ENCODE data around the gene FRMPD4.

Gene FRMPD4

DNA sequence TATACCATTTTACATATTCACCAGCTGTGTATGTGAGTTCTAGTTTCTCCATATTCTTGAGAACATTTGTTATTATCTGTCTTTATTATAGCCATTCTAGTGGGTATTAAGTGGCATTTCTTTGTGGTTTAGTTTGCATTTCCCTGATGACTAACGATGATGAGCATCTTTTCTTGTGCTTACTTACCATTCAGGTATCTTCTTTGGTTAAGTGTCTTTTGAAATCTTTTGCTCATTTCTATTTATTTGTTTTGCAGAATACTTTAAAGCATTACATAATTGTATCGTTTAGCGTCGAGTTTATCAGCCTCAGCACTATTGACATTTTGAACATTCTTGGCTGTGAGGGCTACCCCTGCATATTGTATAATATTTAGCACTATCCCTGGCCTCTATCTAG lies 85.4 kb downstream of the FRMPD4 start:
- peak; percentile 15 for DNase-seq

DNA sequence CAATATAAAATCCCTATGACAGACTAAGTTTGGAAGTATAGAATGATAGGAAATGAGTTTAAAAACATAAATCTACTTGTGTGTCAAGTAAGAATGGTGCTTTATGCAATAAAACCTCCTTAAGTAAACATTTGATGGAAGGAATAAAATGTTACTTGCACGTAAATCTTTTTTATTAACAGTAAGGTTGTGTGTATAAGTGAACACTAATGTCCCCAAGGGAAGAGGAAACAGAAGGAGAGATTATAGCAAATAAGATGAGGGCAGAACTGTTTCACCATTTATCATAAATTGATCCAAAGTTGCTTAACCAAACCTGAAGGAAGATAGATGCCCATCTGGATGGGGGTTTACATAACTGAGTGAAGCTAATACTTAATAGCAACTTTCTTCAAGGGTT lies 86.8 kb downstream of the FRMPD4 start:
- DNase-seq: peak; percentile 18

DNA sequence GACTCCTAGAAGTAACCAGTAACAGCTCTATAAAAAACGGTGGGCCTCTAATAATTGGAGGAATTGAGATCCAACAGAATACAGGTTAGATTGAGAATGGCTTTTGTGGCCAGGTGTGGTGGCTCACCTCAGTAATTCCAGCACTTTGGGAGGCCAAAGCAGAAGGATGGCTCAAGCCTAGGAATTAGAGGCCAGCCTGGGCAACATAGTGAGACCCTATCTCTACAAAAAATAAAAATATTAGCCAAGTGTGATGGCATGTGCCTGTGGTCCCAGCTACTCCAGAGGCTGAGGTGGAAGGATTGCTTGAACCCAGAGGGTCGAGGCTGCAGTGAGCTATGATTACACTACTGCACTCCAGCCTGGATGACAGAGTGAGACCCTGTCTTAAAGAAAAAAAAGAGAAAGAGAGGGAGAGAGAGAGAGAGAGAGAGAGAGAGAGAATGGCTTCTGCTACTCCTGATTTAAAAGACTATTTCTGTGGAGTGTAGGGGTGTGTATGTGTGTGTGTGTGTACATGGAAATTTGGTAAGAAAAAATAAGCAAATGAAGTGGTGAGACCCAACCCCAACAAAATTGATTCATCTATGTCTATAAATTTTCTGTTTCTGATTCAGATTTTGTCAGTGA lies 89.3 kb downstream of the FRMPD4 start:
- DNase-seq: no peak

DNA sequence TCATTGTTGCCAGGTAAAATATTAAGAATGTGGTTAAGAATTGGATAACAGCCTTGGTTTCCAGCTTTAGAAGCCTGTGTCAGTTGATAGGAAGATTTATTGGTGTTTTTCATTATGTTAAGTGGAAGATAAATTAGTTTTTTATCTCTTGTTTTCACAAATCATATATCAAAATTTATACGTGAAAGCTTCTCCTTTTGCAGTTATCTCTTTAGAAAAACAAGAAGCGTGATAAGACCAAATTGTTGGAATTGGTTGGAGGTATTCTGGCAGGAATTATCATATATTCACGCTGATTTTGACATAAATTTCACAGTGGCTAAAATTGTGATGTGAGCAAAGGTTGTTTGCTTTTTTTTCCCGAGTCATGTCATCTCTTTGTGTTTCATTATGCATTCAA lies 90.6 kb downstream of the FRMPD4 start:
- no peak for DNase-seq

DNA sequence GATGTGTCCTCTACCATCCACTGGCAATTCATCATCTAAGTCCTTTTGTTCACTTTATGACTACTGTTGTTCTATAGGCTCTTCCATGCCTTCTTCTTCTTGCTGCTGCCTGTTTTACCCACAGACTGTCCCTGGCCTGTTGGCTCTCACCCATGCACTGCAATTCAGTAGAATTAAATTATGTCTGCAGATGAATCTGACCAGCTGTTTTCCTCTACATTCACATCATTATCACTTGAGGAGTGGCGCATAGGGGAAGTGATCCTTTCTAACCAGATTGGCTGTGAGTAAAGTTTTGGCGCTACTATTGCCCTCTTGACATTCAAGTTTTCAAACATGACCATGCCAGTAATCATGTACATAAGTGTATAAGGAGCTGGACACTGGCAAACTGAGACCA lies 91.7 kb downstream of the FRMPD4 start:
- no peak for DNase-seq

DNA sequence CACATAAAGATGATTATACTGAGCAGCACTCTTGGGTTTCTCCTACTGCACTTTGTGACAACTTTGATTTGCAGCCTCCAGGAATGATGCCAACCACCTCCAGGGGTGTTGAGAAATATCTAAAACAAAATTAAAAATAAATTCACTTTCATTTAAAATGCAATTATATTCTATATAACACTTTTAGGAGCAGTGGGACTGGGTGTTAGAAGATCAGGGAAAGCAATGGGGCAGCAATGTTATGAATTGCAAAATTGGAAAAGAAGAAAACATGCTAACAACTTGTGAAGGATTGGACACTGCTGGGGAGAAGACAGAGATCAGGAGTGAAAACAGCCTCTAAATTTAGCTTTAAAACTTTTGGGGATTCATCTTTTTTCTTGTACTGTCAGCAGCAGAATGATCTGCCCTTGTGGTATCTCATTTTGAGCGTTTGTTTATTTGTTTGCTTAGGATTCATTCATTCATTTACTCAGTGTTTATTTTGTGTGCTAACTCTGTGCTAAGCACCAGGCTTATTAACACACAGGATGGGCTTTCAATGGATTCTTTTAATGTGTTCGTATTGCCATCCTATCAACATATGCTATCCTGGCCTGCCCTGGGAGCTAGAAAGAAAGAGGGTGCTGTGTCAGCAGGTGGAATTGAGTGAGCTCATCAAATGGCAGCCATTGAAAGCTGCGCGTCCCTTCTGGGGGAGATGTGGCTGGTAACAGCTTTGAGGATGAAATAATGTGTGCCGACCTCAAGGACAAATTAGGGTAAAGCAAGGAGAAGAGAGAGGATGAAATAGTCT lies 96.5 kb downstream of the FRMPD4 start:
- DNase-seq: no peak

DNA sequence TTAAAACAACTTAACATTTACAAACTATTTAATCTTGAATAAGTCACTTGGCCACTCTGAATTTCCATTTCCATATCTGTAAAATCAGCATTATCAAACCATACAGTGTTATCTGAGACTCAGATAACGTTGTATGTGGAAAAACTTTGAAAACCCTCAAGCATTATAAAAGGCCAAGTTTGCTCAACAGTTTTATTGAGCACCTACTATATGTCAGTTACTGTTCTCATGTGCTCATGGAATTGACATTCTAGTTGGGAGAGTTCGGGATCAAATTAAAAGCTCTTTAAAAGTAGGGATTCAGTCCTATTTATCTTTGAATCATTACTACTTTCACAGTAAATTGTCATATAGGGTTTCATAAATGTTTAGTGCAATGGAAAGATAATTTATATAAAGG lies 97.9 kb downstream of the FRMPD4 start:
- DNase-seq: no peak

DNA sequence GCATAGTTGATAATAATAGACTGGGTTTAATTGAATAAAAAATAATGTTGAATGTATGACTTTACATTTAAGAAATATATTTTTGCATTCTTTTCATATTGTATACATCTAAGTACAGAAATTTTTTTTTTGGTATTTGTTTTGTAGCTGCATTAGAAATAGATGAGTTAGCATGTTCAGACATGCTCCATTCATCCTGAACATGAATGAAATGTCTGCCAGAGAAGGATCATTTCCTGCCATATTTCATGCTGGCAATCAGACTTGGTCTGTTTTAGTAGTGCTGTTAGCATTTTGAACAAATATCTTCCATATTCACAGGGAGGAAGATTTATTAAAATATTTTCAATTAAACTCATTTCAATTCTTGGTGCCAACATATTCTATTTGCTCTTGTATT lies 98.9 kb downstream of the FRMPD4 start:
- DNase-seq: no peak

DNA sequence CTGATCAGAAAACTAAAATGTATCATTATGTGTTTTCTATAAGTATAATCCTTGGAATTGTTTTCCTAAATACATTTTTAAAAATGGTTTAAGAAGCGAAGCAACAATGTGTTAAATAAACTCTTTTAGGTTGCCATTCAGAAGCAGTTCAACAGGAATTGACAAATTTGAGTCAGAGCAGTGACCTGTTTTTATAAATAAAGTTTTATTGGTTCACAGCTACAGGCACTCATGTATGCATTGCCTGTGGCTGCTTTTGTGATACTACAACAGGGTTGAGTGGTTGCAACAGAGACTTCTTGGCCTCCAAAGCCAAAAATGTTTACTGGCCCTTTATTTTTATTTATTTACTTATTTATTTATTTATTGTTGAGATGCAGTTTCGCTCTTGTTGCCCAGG lies 99.5 kb downstream of the FRMPD4 start:
- DNase-seq: no peak

DNA sequence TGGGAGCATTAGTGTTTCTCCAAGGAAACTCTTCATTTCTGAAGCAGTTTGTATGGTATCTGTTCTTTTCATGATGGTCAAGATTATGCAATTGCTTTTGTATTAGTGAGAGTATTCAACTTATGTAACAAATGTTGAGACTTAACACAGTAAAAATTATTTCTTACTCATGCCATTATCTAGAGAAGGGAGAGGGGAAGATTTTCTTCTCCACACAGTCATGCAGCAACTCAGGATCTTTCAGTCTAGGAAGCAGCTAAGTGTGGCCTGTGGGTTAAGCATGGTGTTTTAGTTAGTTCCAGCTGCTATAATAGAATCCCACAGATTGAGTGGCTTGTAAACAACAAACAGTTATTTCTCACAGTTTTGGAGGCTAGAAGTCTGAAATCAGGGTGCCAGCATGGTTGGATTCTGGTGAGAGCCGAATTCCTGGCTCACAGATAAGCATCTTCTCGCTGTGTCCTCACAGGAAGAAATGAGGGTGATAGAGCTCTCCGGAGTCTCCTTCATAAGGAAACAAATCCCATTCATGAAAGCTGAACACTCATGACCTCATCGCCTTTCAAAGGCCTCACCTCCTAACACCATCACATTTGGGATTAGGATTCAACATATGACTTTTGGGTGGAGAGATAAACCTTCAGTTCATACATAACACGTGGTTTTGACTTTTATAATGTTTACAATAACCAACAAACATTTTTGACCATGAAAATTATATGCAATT lies 101.2 kb downstream of the FRMPD4 start:
- DNase-seq: no peak

DNA sequence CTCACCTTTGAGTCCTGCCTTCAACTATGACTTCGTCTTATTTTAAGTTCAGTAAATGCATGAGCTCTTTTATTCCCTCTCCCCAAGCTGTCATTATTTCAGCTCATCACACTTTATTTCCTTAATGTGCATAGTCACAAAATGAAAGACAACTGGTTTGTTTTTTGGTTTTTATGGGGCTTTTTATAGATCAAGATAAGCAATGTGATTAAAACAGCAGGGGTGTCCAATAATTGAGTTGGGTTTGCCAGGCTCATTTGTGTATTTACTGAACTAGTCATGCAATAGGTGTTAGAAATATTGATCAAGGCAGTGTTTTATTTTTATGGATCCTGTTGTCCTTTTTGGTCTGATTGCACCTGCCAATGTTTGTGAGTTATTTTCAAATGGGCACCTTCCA lies 102.2 kb downstream of the FRMPD4 start:
- no peak for DNase-seq

DNA sequence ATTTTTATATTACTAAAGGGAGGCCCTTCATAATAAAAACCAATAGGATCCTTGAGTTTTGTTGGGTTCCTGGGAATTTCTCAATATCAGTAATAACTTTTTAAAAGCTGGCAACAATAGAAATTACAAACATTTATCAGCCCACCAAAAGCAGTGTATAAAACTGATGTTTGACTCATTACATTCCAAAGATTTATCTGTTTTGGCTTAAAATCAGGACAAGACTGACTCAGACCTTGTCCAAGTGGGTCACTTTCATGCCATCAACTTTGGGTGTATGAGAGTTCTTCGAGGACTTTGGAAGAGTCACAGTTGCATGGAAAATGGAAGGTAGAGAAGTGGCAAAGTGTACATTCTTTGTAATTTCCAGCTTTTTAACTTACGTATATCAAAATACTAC lies 102.8 kb downstream of the FRMPD4 start:
- peak; percentile 15 for DNase-seq

DNA sequence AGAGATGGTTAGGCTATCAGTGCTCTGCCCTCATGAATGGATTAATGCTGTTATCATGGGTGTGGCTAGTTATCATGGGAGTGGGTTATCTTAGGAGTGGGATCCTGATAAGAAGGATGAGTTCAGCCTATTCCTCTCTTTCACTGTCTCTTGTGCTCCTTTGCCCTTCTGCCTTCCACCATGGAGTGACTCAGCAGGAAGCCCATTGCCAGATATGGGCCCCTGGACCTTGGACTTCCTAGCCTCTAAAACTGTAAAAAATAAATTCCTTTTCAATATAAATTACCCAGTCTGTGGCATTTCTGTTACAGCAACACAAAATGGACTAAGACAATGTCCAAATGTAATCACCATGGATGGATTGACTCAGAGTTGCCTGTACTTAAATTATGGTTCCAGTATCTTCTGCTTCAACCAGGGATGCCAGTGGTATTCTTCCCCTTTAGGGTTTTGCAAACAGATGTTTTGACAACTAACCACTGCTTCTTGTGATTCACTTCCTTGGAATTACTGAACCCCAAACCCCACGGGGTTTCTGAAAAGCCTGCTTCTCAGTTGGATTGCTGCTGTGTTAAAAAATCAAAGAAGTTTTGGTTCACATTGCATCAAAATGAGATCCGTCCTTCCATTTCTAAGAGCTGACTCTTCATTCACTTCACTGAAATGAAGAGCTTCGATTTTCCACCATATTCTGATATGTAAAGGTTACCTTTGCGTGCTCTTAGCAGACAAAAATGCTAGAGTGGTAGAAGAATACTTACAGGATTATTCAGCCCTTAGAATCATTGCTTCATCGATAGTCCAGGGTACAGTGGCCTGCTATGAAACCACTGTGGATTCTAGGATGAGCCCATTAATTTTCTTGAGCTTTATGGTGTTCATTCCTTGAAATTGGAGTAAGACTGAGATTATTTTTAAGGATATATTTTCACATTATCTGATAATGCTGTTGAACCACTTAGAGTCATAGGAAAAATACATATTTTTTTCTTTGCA lies 107.7 kb downstream of the FRMPD4 start:
- peak; percentile 79 for DNase-seq

DNA sequence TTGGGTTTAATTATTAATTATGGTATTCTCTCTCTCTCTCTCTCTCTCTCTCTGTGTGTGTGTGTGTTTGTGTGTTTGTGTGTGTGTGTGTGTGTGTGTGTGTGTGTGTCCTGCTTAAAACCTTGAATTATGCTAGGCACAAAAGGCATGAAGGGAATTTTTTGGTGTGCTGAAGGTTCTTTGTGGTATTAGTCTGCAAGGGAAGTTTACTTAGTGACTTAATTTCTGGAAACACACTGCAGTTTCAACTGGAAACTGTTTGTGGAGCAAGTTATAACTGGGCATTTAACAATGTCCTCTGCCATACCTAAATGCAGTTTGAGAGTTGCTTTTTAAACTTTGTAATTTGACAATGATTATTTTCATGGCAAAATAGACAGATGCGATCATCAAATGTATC lies 111.7 kb downstream of the FRMPD4 start:
- peak; percentile 18 for DNase-seq

DNA sequence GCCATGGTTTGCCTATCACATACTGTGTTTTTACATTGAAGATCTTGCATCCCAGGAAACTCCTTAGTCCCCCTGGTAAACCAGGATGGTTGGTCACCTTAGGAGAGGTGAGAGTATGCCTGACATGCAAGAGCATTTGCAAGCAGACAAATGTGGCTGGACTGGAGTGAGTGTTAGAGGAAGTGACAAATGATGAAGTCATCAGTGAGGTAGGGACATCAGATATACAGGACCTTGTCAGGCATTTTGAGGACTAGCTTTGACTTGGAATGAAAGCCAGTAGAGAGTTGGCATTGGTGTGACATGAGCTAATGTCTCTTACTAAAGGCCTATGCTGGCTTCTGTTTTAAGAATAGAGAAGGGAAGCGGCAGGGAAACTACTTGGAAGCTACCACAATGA lies 124.9 kb downstream of the FRMPD4 start:
- no peak for DNase-seq

DNA sequence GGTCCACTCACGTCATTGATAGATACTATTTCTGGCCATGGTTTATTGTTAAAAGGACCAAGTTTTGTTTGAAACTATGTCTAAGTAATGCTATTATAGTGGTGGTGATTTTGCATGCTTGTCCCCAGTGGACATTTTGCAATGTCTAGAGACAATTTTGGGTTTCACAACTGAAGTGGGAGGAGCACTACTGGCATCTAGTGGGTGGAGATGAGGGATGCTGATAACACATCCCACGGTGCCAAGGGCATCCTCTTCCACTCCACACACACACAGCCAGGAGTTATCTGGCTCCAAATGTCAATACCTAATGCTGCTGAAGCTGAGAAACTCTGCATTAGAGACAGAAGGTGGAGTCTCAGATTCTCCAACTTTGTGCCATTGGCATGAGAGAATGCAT lies 131.2 kb downstream of the FRMPD4 start:
- no peak for DNase-seq

DNA sequence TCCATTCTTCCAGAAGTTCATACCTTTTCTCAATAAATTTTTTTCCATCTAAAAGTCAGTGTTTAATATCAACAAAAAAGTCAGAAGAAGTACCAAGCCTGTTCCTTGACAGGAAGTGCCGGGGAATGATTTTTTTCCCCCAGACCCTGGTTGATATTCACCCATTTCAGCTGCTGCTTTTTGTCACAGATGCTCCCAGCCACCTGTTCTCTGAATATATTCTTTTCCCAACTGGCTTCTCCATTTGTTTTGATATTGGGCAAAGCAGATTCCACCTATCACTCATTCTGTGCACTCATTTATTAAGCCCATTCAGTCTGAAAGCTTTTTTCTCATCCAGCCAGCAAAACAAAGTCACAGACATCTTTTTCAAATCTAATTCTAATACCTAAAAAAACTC lies 139.9 kb downstream of the FRMPD4 start:
- DNase-seq: no peak

DNA sequence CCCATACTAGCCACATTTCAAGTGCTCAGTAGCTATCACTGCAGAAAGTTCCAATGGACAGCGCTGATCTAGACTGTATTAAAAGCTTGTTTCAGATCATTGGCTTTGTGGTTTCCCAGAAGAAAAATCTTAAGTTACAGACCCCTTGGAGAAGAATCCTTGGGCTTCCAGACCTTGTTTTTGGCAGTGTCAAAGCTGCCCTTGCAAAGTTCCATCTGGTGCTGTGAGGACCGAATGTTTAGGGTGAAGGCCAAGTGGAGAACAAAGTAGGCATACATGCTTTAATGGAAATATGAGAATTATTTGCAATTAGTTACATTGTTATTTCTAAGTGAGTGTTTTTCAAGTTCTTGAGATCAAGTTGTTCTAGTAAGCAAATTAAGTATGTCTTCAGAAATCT lies 144.7 kb downstream of the FRMPD4 start:
- no peak for DNase-seq

DNA sequence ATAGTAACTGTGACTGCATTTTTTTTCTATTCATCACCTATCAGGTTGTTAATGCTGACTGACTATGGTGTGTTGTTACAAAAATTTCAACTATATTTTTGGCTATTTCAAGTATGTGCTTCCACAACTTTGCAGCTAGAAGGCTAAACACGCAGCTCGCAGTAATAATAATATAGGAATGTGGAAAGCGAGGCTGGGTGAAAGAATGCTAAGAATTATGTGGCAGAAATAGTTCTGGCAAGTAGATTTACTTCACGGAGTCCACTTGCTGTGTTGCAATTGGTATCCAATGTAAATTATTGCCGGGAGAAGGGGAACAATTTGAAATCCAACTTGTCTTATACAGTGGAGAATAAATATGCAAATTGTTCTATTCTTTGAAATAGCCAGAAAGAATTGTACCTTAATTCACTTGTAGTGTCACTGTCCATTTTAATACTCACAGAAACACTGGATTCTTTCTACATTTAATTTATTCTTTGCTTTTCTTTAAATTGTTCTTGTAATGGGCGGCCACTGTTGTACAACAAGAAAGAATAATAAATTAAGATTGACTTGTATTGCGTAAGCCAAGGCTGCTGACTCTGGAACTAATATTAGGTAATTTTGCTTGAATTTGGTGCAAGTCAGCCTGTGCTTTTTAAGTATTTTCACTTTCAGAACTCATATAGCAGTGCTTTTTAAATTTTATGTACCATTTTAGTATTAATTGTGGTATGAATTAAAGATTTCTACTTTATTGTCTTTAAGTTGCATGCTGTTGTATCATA lies 154.9 kb downstream of the FRMPD4 start:
- DNase-seq: peak; percentile 67

DNA sequence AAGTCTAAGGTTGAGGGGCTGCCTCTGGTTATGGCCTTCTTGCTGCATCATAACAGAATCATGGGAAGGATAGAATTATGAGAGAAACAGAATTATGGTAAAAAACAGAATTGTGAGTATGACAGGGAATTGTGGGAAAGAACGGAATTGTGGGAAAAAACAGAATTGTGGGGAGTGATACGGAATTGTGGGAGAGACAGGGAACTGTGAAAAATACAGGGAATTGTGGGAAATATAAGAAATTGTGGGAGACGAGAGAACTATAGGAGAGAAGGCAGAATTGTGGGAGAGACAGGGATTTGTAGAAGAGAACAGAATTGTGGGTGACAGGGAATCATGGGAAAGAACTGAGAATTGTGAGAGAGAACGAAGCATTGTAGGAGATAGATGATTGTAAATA lies 159.1 kb downstream of the FRMPD4 start:
- no peak for DNase-seq

DNA sequence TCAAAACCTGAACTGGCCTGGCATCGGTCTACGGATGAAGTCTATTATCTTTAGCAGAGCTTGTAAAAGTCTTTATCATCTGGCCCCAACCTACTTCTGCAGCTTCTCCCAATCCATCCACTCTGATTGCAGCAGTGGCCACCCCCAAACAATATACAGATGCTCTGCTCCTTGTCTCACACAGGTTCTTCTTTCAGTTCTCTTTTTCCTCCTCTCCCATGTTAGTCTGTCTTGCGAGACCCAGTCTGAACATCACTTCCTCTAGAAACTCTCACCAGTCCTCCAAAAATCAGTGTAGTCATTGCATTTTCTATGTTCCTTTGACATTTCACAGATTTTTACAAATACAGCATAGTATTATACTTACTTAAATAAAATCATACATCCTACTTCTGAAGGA lies 163.0 kb downstream of the FRMPD4 start:
- DNase-seq: no peak

DNA sequence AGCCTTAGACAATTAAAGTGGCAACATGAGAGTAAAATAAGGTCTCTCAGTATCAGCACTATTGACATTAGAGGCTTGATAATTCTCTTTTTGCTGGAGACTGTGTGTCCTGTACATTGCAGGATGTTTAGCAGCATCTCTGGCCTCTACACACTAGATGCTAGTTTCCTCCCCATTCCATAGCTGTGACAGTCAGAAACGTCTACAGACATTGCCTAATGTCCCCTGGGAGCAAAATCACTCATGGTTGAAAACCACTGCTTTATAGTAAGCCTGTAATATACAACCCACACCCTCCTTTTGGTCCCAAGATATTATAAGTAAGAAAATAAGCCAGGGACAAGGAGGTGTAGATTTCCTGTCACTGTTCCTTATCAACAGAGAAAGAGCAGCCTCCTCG lies 166.0 kb downstream of the FRMPD4 start:
- peak; percentile 69 for DNase-seq

All from fibroblast of skin of right biceps (primary cell).